Fibroblast of villous mesenchyme (primary cell): ENCODE results near the gene TNRC6B. TPM values are rescaled to one million over a fixed set of nuclear protein-coding genes. Genes with fewer than 3 reads are reported as not detected.

Experiments
- DNase-seq: peaks from one replicate; pipeline ENCODE4 v3.0.0-alpha.2; 2010; ENCODE audit warnings: low read depth
- H3K4me3 ChIP-seq: 2 replicates; pipeline ENCODE4 v1.5.1; 2011; ENCODE audit warnings: low read depth, mild to moderate bottlenecking, low read length
- CTCF ChIP-seq: IDR thresholded peaks from 2 replicates; pipeline ENCODE4 v1.5.1; 2012; ENCODE audit warnings: low read depth, mild to moderate bottlenecking, low read length; ENCODE audit not compliant: insufficient read depth
- total RNA-seq: library from RNA; depleted of rRNA; stranded (reverse); fragments of >200 nt; gene quantifications from 2 replicates; pipeline ENCODE4 v1.2.3, GENCODE V29; 2012

TNRC6B gene
- total RNA-seq, 1 donor: 23.3 TPM

- no peak overlapping the region for H3K4me3 ChIP-seq
- no peak for TF ChIP-seq CTCF
- no peak for DNase-seq
Observed at GRCh38 chr22:40322021-40322420, 144.3 kb downstream of the TNRC6B start.

GRCh38 chr22:40322818-40323447 lies 145.2 kb downstream of the TNRC6B start:
- TF ChIP-seq CTCF: no peak
- no peak overlapping the region for H3K4me3 ChIP-seq
- DNase-seq: no peak

- no peak for DNase-seq
- no peak overlapping the region for H3K4me3 ChIP-seq
- no peak for TF ChIP-seq CTCF
Observed at GRCh38 chr22:40323681-40324171, 146.0 kb downstream of the TNRC6B start.

GRCh38 chr22:40324468-40325305 lies 147.0 kb downstream of the TNRC6B start:
- TF ChIP-seq CTCF: no peak

GRCh38 chr22:40325315-40325714 lies 147.6 kb downstream of the TNRC6B start:
- no peak for DNase-seq
- no peak for TF ChIP-seq CTCF
- H3K4me3 ChIP-seq: no peak overlapping the region

More at GRCh38 chr22:40324468-40325305, 147.0 kb downstream of the TNRC6B start:
- no peak for DNase-seq
- no peak overlapping the region for H3K4me3 ChIP-seq

GRCh38 chr22:40326905-40327735 lies 149.4 kb downstream of the TNRC6B start:
- DNase-seq: no peak
- no peak overlapping the region for H3K4me3 ChIP-seq

More at GRCh38 chr22:40326905-40327735, 149.4 kb downstream of the TNRC6B start:
- no peak for TF ChIP-seq CTCF
